NCI-H1930 (cell line): ENCODE results near the gene BACH1.

Experiments
- DNase-seq, 2 experiments: peaks; one replicate each; lab custom pipeline; 2025; lab: John Stamatoyannopoulos, UW

Gene BACH1

GRCh38 chr21:29315131-29315749 is 16.5 kb downstream of the BACH1 start:
- DNase-seq = no peak

DNA sequence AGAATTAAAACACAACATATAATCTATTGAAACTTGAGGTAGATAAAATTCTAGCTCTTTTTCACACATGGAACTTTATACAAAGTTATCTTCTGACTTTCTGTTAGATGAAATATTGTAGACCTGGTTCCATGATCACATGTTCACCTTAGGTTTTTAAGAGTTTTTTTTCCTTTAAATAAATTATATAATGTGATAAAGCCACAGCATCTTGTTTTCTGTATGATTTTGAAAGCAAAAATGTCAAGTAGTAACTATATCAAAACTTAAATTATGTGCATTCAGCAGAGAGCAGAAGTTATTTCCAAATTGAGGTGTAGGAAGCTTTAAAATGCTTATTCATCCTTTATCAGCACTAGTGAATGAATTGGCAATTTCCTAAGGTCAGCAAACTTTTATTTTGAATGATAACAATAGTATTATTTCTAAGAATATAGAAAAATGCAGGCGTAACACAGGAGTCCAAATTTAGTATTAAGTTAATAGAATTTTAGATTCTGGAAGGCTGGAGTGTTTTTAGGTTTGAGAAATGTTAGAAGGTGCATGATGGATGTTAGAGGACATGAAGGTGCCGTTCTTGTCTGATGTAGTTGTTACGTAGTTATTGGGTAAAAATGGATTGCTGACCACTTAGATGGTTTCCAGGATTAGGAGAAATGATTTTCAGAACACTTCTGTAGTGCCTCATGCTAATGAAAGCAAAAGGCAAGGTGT is 17.5 kb downstream of the BACH1 start:
- DNase-seq = no peak

DNA sequence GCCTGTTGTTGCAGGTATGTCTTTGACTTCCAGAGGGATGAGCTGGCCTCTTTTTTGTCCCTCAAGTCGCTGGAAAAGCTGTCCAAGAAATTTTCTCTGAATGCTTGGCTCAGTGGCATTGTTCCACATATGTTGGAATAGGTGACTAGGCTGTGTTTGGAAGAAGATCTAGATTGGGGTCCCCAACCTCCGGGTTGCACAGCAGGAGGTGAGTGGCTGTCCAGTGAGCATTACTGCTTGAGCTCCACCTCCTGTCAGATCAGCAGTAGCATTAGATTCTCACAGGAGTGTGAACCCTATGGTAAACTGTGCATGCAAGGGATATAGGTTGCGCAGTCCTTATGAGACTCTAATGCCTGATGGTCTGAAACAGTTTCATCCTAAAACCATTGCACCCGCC is 18.1 kb downstream of the BACH1 start:
- no peak for DNase-seq

DNA sequence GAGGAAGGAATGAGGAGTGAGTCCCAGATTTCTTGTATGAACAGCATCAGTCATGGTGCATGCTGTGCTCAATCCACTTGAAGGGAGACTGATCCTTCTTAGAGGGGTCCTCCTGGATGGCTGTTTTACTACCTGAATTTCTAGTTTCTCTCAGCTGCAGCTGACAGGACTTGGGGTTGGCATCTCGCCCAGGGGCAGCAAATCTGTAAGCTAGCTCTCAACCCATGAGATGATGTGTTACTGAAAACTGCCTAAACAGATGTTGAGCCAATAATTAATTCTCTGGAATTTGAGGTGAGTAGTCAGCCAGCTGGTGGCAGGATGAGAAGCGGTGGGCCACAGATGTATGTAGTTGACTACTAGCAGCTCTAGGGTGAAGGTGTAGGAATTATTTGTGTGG is 19.6 kb downstream of the BACH1 start:
- DNase-seq = no peak

DNA sequence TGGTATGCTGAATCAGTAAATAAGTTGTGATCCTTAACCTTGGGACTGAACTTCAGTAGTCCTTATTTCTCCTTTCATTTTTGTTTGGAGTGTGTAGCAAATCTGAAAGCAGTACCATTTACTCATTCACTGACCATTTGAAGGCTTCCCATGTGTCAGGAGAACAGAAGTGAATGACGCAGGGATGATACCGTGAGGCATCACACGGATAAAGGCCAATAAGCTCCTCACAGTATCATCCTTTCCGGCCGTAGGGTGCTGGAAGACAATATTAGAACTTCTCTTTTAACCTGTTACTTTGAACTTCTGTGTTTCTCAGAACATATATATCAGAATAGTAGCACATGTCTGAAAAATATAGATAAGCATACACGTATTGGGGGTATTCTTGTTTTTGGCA is 21.3 kb downstream of the BACH1 start:
- no peak for DNase-seq

GRCh38 chr21:29321217-29321616 is 22.5 kb downstream of the BACH1 start:
- DNase-seq = no peak

DNA sequence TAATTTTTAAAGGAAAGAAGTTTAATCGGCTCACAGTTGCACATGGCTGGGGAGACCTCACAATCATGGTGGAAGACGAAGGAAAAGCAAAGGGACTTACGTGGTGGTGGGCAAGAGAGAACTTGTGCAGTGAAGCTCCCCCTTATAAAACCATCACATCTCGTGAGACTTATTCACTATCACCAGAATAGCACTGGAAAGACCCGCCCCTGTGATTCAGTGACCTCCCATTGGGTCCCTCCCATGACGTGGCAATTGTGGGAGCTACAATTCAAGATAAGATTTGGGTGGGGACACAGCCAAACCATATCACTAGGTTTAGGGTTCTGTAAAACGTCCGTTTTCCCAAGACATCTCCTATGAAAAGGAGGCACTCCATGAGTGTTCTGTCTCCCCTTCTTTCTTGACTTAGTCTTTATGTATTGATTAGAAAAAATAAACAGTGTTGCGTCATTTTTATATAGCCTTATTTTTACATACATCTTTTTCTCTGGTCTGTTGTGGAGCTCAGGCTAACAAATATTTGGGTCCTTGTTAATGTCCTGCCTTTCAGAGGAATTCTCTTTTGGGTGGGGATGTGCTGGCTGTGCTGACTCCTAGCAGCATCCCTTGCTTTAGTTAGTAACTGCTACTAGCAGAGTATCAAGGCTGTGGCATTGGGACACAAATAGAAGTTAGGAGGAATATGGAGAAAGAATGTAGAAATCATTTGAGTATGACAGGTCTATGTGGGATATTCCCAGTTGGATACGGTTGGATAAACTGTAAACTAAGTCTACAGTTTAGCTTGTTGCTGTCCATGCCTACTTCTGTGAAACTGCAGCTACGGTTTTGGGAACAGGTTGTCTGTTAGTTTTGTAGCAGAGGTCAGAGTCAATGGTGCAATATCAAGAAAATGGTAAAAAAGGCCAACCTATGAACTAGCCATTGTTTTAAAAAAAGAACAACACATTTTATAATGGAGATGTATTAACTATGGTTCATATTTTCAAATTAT is 23.5 kb downstream of the BACH1 start:
- DNase-seq = no peak

DNA sequence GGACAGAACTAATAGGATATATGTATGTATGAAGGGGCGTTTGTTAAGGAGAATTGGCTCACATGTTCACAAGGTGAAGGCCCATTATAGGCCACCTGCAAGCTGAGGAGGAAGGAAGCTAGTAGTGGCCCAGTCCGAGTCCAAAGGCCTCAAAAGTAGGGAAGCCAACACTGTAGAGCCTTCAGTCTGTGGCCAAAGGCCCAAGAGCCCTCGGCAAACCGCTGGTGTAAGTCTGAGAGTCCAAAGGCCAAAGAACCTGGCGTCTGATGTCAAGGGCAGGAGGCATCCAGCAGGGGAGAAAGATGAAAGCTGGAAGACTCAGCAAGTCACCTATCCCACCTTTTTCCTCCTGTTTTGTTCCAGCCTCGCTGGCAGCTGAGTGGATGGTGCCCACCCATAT is 24.5 kb downstream of the BACH1 start:
- DNase-seq = no peak

GRCh38 chr21:29326914-29327554 is 28.3 kb downstream of the BACH1 start:
- no peak for DNase-seq

GRCh38 chr21:29329406-29329805 is 30.7 kb downstream of the BACH1 start:
- no peak for DNase-seq

- no peak for DNase-seq
Measured at GRCh38 chr21:29330797-29331196, 32.1 kb downstream of the BACH1 start.

- no peak for DNase-seq
Measured at GRCh38 chr21:29332461-29333362, 34.0 kb downstream of the BACH1 start.

DNA sequence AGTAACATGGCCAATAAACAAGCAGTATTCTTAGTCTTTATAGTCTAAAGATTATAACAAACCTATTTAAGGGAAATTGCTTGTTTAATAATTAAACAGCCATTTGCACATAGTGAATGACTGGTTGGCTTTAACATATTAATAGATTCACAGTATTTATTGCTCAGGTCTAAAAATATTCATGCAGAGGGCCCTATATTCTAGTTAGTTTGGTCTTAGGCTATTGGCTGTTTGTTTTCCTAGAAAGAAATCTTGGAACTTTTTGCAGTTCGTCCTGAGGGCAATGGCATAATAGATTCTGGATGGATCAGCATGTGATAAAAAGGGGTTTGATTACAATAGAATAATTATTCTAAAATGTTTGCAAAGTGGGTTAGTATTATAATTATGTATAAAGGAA is 34.7 kb downstream of the BACH1 start:
- no peak for DNase-seq

GRCh38 chr21:29334717-29335428 is 36.2 kb downstream of the BACH1 start:
- DNase-seq = no peak

DNA sequence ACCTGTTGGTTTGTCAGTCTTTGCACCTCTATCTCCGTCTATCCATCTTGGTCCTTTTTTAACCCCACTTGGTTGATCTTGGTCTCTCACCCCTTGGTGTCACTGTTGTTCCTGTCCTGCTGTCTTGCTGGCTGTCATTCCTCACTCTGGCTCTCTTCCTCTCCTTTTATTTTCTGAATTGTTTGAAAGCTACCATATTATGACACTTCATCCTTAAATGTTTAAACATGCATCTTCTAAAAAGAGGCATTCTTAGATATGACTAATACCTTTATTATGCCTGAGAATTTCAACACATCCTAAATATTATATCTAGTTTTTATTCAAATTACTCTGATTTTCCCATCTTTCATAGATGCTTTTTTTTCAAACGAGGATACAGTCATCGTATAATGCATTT is 37.0 kb downstream of the BACH1 start:
- DNase-seq = no peak

GRCh38 chr21:29338256-29338655 is 39.5 kb downstream of the BACH1 start:
- no peak for DNase-seq

DNA sequence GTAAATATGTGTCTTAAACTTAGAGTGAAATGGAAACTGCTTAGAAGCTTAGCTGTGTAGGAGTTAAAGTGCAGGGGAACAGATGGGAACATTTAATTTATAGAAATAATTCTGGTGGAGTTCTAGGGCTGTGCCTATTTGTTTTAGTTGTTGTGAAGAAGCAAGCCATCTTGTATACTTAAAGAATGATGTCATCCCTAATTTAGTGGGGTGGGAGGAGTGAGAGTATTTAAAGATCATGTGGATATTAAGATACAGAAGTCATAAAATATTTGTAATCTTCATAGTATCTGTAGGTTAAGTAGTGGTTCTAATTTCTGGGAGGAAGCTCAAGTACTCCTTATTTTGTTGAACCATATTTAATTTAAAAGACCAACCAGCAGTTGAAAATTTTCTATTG is 41.5 kb downstream of the BACH1 start:
- no peak for DNase-seq

- DNase-seq = no peak
Measured at GRCh38 chr21:29342363-29342957, 43.7 kb downstream of the BACH1 start.

DNA sequence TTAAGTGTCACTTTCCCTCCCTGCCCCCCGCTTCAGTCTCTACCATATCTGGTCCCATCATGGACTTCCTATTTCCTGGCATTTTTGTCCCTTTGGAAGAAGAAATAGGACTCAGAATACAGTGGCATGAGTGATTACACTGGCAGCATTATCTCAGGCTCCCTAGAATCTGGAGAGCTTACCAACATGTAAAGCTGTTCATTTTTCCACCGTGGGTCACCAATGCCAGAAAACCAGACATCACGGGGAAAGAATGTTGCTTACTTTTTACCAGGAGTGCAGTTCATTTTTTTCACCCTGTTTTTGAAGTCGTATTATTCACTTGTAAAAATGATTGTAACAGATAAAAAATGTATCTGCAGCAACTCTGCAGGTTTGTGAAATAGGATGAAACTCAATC is 44.8 kb downstream of the BACH1 start:
- DNase-seq = no peak

DNA sequence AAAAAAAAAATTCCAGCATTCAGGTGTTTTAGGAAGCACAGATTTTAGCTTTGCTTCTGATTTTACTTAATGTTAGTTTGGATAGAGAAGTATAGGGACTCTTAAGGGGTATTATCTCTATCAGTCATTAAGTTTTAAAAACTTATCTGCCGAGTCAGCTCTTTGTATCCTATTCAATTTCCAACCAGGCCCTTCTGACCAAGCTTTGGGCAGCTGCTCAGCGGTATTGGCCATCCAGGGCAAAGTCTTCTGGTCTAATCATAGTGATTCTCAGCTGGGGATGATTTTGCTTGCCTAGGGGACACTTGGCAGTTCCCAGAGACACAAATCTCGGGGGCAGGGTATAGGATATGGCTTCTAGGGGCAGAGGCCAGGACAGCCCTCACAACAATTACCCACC is 47.6 kb downstream of the BACH1 start:
- DNase-seq = no peak
